OCI-LY1 (cell line): Measurements from ENCODE around the gene LDLRAD4.

Source experiments
- H2AFZ ChIP-seq: fragments of 200-600 bp; sonication (generic), shearing (Covaris generic); 2 replicates; pipeline ENCODE4 v1.6.0; 2014; ENCODE audit warnings: antibody characterized with exemption, mild to moderate bottlenecking, low read length
- H3F3A ChIP-seq: fragments of 200-600 bp; sonication (generic), shearing (Covaris generic); 2 replicates; pipeline ENCODE4 v1.6.0; 2014; ENCODE audit warnings: mild to moderate bottlenecking, antibody characterized with exemption, low read length, moderate library complexity; ENCODE audit not compliant: insufficient read depth
- H3K27ac ChIP-seq: fragments of 200-600 bp; sonication (generic); 2 replicates; pipeline ENCODE4 v1.5.1; 2014; ENCODE audit warnings: low read length, mixed run types, mild to moderate bottlenecking, low read depth; ENCODE audit not compliant: poor library complexity, severe bottlenecking
- H3K27me3 ChIP-seq: fragments of 200-600 bp; sonication (generic); 2 replicates; pipeline ENCODE4 v1.6.0; 2014; ENCODE audit warnings: antibody characterized with exemption, mild to moderate bottlenecking, low read length, moderate library complexity; ENCODE audit not compliant: insufficient read depth
- H3K36me3 ChIP-seq: fragments of 200-600 bp; sonication (generic); 2 replicates; pipeline ENCODE4 v1.6.1; 2014; ENCODE audit warnings: mild to moderate bottlenecking, antibody characterized with exemption, low read length, moderate library complexity, mixed read lengths; ENCODE audit not compliant: insufficient read depth
- H3K4me1 ChIP-seq: fragments of 200-600 bp; sonication (generic); 2 replicates; pipeline ENCODE4 v1.5.1; 2014; ENCODE audit warnings: mild to moderate bottlenecking, low read length, moderate library complexity; ENCODE audit not compliant: insufficient read depth, severe bottlenecking
- H3K4me2 ChIP-seq: fragments of 200-600 bp; sonication (generic), shearing (Covaris generic); 2 replicates; pipeline ENCODE4 v1.6.1; 2014; ENCODE audit warnings: low read length
- H3K4me3 ChIP-seq: fragments of 200-600 bp; sonication (generic); 2 replicates; pipeline ENCODE4 v1.5.1; 2014; ENCODE audit warnings: low read length, low read depth, mild to moderate bottlenecking, mixed read lengths; ENCODE audit not compliant: poor library complexity, severe bottlenecking
- H3K79me2 ChIP-seq: fragments of 200-600 bp; shearing (Covaris generic); 2 replicates; pipeline ENCODE4 v1.6.1; 2016; ENCODE audit warnings: mixed run types, low read length, mixed read lengths; ENCODE audit not compliant: insufficient read depth
- H3K9ac ChIP-seq: fragments of 200-600 bp; sonication (generic), shearing (Covaris generic); 2 replicates; pipeline ENCODE4 v1.6.1; 2014; ENCODE audit warnings: mild to moderate bottlenecking, low read length, mixed read lengths
- H3K9me2 ChIP-seq: fragments of 200-600 bp; sonication (generic), shearing (Covaris generic); 2 replicates; pipeline ENCODE4 v1.6.1; 2014; ENCODE audit warnings: low read depth, mild to moderate bottlenecking, low read length, mixed read lengths
- H3K9me3 ChIP-seq: fragments of 200-600 bp; shearing (Covaris generic); 2 replicates; pipeline ENCODE4 v1.6.1; 2014; ENCODE audit warnings: low read length, mixed read lengths
- H4K20me1 ChIP-seq: fragments of 200-600 bp; sonication (generic), shearing (Covaris generic); 2 replicates; pipeline ENCODE4 v1.6.0; 2016; ENCODE audit warnings: mild to moderate bottlenecking, low read length; ENCODE audit not compliant: insufficient read depth
- EZH2 ChIP-seq: fragments of 200-600 bp; sonication (generic), shearing (Covaris generic); IDR thresholded peaks from 2 replicates; pipeline ENCODE4 v1.8.0; 2017; ENCODE audit warnings: borderline replicate concordance, mixed run types, mild to moderate bottlenecking, antibody characterized with exemption, low read length, moderate library complexity, mixed read lengths
- TF ChIP-seq, protein P1 (sequence below): fragments of 200-600 bp; sonication (generic), shearing (Covaris generic); IDR thresholded peaks from 2 replicates; pipeline ENCODE4 v1.5.1; 2017; ENCODE audit warnings: mild to moderate bottlenecking, antibody characterized with exemption, low read length, moderate library complexity, mixed read lengths

LDLRAD4 gene

DNA sequence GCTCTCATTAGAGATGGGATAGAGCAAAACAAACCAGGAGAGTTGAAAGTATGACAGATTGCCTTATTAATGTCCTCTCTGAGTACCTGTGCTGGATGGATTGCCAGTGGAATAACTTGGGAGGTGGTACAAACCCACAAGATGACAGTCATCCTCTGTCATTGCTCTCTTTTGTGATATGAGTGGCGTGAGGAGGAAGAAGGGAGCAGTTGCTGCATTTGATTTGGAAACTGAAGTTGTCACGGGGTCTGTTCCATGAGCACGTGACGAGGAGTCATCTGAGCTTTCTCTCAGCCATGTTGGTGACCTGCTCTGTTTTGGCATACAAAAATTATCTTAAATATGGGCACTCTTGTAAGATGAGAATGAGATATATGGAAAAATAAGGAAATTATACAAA, 302.9 kb downstream of the LDLRAD4 start:
- Histone ChIP-seq H3K4me3 (no peak overlapping the region), H3K79me2 (no peaks in the 10 kb centered on the region), H3K9ac (no peak overlapping the region), H3K36me3 (peaks cover 8% of the 10 kb centered on the region; the same call in 1 of the 2 replicates), H3F3A (no peaks in the 10 kb centered on the region), H2AFZ (no peak overlapping the region), H3K4me2 (no peak overlapping the region), H3K9me2 (no peaks in the 10 kb centered on the region), H4K20me1 (no peaks in the 10 kb centered on the region), H3K9me3 (peaks cover 5% of the 10 kb centered on the region; the same call in 1 of the 2 replicates), H3K27me3 (no peaks in the 10 kb centered on the region; the same call in 1 of the 2 replicates), H3K4me1 (peaks cover 22% of the 10 kb centered on the region), H3K27ac (no peak overlapping the region)
- TF ChIP-seq, protein P1, sequence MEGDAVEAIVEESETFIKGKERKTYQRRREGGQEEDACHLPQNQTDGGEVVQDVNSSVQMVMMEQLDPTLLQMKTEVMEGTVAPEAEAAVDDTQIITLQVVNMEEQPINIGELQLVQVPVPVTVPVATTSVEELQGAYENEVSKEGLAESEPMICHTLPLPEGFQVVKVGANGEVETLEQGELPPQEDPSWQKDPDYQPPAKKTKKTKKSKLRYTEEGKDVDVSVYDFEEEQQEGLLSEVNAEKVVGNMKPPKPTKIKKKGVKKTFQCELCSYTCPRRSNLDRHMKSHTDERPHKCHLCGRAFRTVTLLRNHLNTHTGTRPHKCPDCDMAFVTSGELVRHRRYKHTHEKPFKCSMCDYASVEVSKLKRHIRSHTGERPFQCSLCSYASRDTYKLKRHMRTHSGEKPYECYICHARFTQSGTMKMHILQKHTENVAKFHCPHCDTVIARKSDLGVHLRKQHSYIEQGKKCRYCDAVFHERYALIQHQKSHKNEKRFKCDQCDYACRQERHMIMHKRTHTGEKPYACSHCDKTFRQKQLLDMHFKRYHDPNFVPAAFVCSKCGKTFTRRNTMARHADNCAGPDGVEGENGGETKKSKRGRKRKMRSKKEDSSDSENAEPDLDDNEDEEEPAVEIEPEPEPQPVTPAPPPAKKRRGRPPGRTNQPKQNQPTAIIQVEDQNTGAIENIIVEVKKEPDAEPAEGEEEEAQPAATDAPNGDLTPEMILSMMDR, result no peak
- TF ChIP-seq EZH2, result no peak

- H3K79me2 ChIP-seq, result no peaks in the 10 kb centered on the region
- H3K27me3 ChIP-seq, result peaks cover under 1% of the 10 kb centered on the region; the same call in 1 of the 2 replicates
- H3K4me3 ChIP-seq, result no peak overlapping the region
- H3K27ac ChIP-seq, result no peak overlapping the region
- H3F3A ChIP-seq, result no peaks in the 10 kb centered on the region
- H3K9me2 ChIP-seq, result no peaks in the 10 kb centered on the region
- no peak overlapping the region for H3K4me2 ChIP-seq
- no peak overlapping the region for H3K9ac ChIP-seq
- H3K4me1 ChIP-seq, result peaks cover 22% of the 10 kb centered on the region
- no peak for TF ChIP-seq EZH2
- TF ChIP-seq, protein P1, result no peak
- H3K9me3 ChIP-seq, result peaks cover 5% of the 10 kb centered on the region; the same call in 1 of the 2 replicates
- peaks cover 8% of the 10 kb centered on the region; the same call in 1 of the 2 replicates for H3K36me3 ChIP-seq
- H4K20me1 ChIP-seq, result no peaks in the 10 kb centered on the region
- no peak overlapping the region for H2AFZ ChIP-seq
Observed at GRCh38 chr18:13522256-13522655, 303.7 kb downstream of the LDLRAD4 start.

DNA sequence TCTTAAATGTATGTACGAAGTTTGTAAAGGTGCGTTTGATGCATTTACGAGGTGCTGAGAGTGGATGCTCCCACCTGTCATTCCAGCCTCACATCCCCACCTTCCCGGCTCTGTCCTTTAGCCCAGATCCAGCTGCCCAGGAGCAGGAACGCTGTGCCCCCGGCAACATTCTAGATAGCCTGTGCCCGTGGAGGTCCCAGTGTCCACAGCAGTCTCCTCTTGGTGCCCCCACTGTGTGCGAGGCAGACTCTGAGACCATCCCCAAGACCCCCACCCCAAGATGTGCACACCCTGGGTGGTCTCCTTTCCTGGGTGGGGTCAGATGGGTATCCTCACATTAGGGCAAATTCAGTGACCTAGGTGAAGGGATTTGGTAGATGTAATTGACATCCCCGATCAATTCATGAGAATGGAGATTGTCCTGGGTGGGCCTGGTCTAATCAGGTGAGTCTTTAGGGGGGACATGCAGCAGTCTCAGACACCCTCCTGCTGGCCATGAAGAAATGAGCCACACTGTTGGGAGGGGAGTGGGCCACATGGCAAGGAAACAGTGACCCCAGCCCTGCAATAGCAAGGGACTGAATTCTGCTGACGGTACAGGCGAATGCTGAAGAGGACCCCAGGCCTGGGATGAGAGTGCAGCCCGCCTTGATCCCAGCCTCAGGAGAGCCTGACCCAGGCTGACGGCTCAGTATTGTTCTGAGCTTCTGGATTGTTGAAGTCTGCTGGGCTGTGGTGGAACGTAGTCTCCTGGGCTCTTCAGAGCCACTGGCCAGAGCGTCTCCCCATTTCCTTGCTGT, 304.5 kb downstream of the LDLRAD4 start:
- no peaks in the 10 kb centered on the region for H3K79me2 ChIP-seq
- peaks cover 22% of the 10 kb centered on the region for H3K4me1 ChIP-seq
- no peaks in the 10 kb centered on the region for H3F3A ChIP-seq
- no peaks in the 10 kb centered on the region for H3K9me2 ChIP-seq
- H4K20me1 ChIP-seq, result no peaks in the 10 kb centered on the region
- H3K27me3 ChIP-seq, result peaks cover 4% of the 10 kb centered on the region; the same call in 1 of the 2 replicates
- no peak overlapping the region for H2AFZ ChIP-seq
- peaks cover 4% of the 10 kb centered on the region; the same call in 1 of the 2 replicates for H3K9me3 ChIP-seq
- no peak for TF ChIP-seq EZH2
- TF ChIP-seq, protein P1, result no peak
- H3K36me3 ChIP-seq, result peaks cover 7% of the 10 kb centered on the region; the same call in 1 of the 2 replicates
- no peak overlapping the region for H3K4me2 ChIP-seq
- no peak overlapping the region for H3K9ac ChIP-seq
- H3K4me3 ChIP-seq, result no peak overlapping the region
- H3K27ac ChIP-seq, result no peak overlapping the region
